Activated naive CD8-positive, alpha-beta T cell treated with anti-CD3 and anti-CD28 coated beads, Interleukin-2, amount 50 U/mL, for 24 hours (primary cell): Measurements from ENCODE around the gene WARS2.
A peak's percentile ranks its signal among the peaks of the same experiment; 100 is the strongest.

ENCODE experiments used
- ATAC-seq: fragments of 150-1000 bp; cut with Tn5 transposase; one replicate; pipeline ENCODE4 v1.10.0; 2021
- DNase-seq: peaks from one replicate; pipeline ENCODE4 v3.0.0; 2021
- H3K27ac Mint-ChIP-seq: one replicate; pipeline ENCODE4 v1.8.0; 2021; ENCODE audit warnings: mild to moderate bottlenecking, mixed read lengths
- H3K27me3 Mint-ChIP-seq: one replicate; pipeline ENCODE4 v1.8.0; 2021; ENCODE audit warnings: mixed read lengths
- H3K36me3 Mint-ChIP-seq: one replicate; pipeline ENCODE4 v1.8.0; 2021; ENCODE audit warnings: low read depth, mixed read lengths
- H3K4me1 Mint-ChIP-seq: one replicate; pipeline ENCODE4 v1.8.0; 2021; ENCODE audit warnings: mixed read lengths
- H3K4me3 Mint-ChIP-seq: one replicate; pipeline ENCODE4 v1.8.0; 2021; ENCODE audit warnings: mild to moderate bottlenecking, moderate library complexity, mixed read lengths
- H3K9me3 Mint-ChIP-seq: one replicate; pipeline ENCODE4 v1.8.0; 2021; ENCODE audit warnings: mixed read lengths

The WARS2 gene

GRCh38 chr1:119008483-119009311, 131.8 kb downstream of the WARS2 start:
- H3K4me3 Mint-ChIP-seq: peak overlapping the region; percentile 18
- peaks cover 63% of the 10 kb centered on the region for H3K27me3 Mint-ChIP-seq
- peaks cover 24% of the 10 kb centered on the region for H3K9me3 Mint-ChIP-seq
- H3K36me3 Mint-ChIP-seq: peaks cover 21% of the 10 kb centered on the region
- no peak for ATAC-seq
- no peak for DNase-seq
- no peak overlapping the region for H3K27ac Mint-ChIP-seq
- peaks cover 7% of the 10 kb centered on the region for H3K4me1 Mint-ChIP-seq

- Mint-ChIP-seq H3K27me3 (peaks cover 68% of the 10 kb centered on the region), H3K27ac (no peak overlapping the region), H3K36me3 (peaks cover 15% of the 10 kb centered on the region), H3K9me3 (peaks cover 24% of the 10 kb centered on the region), H3K4me3 (no peak overlapping the region), H3K4me1 (peaks cover 7% of the 10 kb centered on the region)
- DNase-seq (no peak), ATAC-seq (no peak)
Measured at GRCh38 chr1:119007670-119008482, 132.6 kb downstream of the WARS2 start.

GRCh38 chr1:119007339-119007669, 133.1 kb downstream of the WARS2 start:
- no peak overlapping the region for H3K4me3 Mint-ChIP-seq
- peaks cover 7% of the 10 kb centered on the region for H3K4me1 Mint-ChIP-seq
- H3K27me3 Mint-ChIP-seq: peaks cover 72% of the 10 kb centered on the region
- ATAC-seq: no peak
- no peak for DNase-seq
- peaks cover 13% of the 10 kb centered on the region for H3K36me3 Mint-ChIP-seq
- no peak overlapping the region for H3K27ac Mint-ChIP-seq
- H3K9me3 Mint-ChIP-seq: peaks cover 22% of the 10 kb centered on the region

- Mint-ChIP-seq H3K4me3 (no peak overlapping the region), H3K9me3 (peaks cover 17% of the 10 kb centered on the region), H3K36me3 (peaks cover 13% of the 10 kb centered on the region), H3K27ac (no peak overlapping the region), H3K4me1 (peaks cover 10% of the 10 kb centered on the region), H3K27me3 (peaks cover 74% of the 10 kb centered on the region)
- ATAC-seq: no peak
- DNase-seq: no peak
Measured at GRCh38 chr1:119006406-119007279, 133.8 kb downstream of the WARS2 start.

- Mint-ChIP-seq H3K27me3 (peaks cover 81% of the 10 kb centered on the region), H3K4me1 (peaks cover 10% of the 10 kb centered on the region), H3K4me3 (no peak overlapping the region), H3K27ac (no peak overlapping the region), H3K9me3 (peaks cover 17% of the 10 kb centered on the region), H3K36me3 (peaks cover 13% of the 10 kb centered on the region)
- no peak for DNase-seq
- no peak for ATAC-seq
Measured at GRCh38 chr1:119005724-119006405, 134.6 kb downstream of the WARS2 start.

- H3K4me1 Mint-ChIP-seq: peaks cover 13% of the 10 kb centered on the region
- ATAC-seq (no peak), DNase-seq (no peak)
- H3K9me3 Mint-ChIP-seq: peaks cover 17% of the 10 kb centered on the region
- H3K27ac Mint-ChIP-seq: no peak overlapping the region
- no peak overlapping the region for H3K4me3 Mint-ChIP-seq
- H3K27me3 Mint-ChIP-seq: peaks cover 85% of the 10 kb centered on the region
- peaks cover 10% of the 10 kb centered on the region for H3K36me3 Mint-ChIP-seq
Measured at GRCh38 chr1:119004781-119005180, 135.7 kb downstream of the WARS2 start.

- H3K9me3 Mint-ChIP-seq: peaks cover 12% of the 10 kb centered on the region
- ATAC-seq: no peak
Measured at GRCh38 chr1:119004129-119004527, 136.3 kb downstream of the WARS2 start.

GRCh38 chr1:119003413-119004128, 136.9 kb downstream of the WARS2 start:
- H3K27me3 Mint-ChIP-seq: peaks cover 88% of the 10 kb centered on the region
- H3K4me3 Mint-ChIP-seq: no peak overlapping the region
- ATAC-seq: no peak
- H3K27ac Mint-ChIP-seq: no peak overlapping the region
- DNase-seq: no peak
- peaks cover 10% of the 10 kb centered on the region for H3K36me3 Mint-ChIP-seq
- H3K9me3 Mint-ChIP-seq: peaks cover 7% of the 10 kb centered on the region
- peaks cover 14% of the 10 kb centered on the region for H3K4me1 Mint-ChIP-seq

More at GRCh38 chr1:119004129-119004527, 136.3 kb downstream of the WARS2 start:
- H3K4me3 Mint-ChIP-seq: no peak overlapping the region
- no peak for DNase-seq
- H3K27ac Mint-ChIP-seq: no peak overlapping the region
- H3K36me3 Mint-ChIP-seq: peaks cover 10% of the 10 kb centered on the region
- H3K27me3 Mint-ChIP-seq: peaks cover 87% of the 10 kb centered on the region
- peaks cover 15% of the 10 kb centered on the region for H3K4me1 Mint-ChIP-seq

- peaks cover 7% of the 10 kb centered on the region for H3K36me3 Mint-ChIP-seq
- ATAC-seq (no peak), DNase-seq (no peak)
- H3K4me1 Mint-ChIP-seq: peaks cover 12% of the 10 kb centered on the region
- H3K9me3 Mint-ChIP-seq: peaks cover 6% of the 10 kb centered on the region
- peaks cover 92% of the 10 kb centered on the region for H3K27me3 Mint-ChIP-seq
- no peak overlapping the region for H3K27ac Mint-ChIP-seq
- no peak overlapping the region for H3K4me3 Mint-ChIP-seq
Measured at GRCh38 chr1:119002028-119002686, 138.3 kb downstream of the WARS2 start.

GRCh38 chr1:119001181-119002027, 139.0 kb downstream of the WARS2 start:
- ATAC-seq: no peak
- H3K9me3 Mint-ChIP-seq: peaks cover 6% of the 10 kb centered on the region
- DNase-seq: no peak
- H3K4me1 Mint-ChIP-seq: peaks cover 11% of the 10 kb centered on the region
- no peak overlapping the region for H3K4me3 Mint-ChIP-seq
- H3K27ac Mint-ChIP-seq: no peak overlapping the region
- H3K36me3 Mint-ChIP-seq: peaks cover 6% of the 10 kb centered on the region
- H3K27me3 Mint-ChIP-seq: peaks cover 93% of the 10 kb centered on the region

- Mint-ChIP-seq H3K4me3 (no peak overlapping the region), H3K9me3 (peaks cover 1% of the 10 kb centered on the region), H3K4me1 (peaks cover 8% of the 10 kb centered on the region), H3K36me3 (peaks cover under 1% of the 10 kb centered on the region), H3K27me3 (peaks cover 90% of the 10 kb centered on the region), H3K27ac (no peak overlapping the region)
- DNase-seq: no peak
- no peak for ATAC-seq
Measured at GRCh38 chr1:119000371-119001180, 139.9 kb downstream of the WARS2 start.
